ENCODE measurements around the gene CDC40. TPM values are rescaled to one million over a fixed set of nuclear protein-coding genes. Genes with fewer than 3 reads are reported as not detected.

The CDC40 gene
- total RNA-seq, 1 donor from 2014 or later: 22.9 TPM

DNA sequence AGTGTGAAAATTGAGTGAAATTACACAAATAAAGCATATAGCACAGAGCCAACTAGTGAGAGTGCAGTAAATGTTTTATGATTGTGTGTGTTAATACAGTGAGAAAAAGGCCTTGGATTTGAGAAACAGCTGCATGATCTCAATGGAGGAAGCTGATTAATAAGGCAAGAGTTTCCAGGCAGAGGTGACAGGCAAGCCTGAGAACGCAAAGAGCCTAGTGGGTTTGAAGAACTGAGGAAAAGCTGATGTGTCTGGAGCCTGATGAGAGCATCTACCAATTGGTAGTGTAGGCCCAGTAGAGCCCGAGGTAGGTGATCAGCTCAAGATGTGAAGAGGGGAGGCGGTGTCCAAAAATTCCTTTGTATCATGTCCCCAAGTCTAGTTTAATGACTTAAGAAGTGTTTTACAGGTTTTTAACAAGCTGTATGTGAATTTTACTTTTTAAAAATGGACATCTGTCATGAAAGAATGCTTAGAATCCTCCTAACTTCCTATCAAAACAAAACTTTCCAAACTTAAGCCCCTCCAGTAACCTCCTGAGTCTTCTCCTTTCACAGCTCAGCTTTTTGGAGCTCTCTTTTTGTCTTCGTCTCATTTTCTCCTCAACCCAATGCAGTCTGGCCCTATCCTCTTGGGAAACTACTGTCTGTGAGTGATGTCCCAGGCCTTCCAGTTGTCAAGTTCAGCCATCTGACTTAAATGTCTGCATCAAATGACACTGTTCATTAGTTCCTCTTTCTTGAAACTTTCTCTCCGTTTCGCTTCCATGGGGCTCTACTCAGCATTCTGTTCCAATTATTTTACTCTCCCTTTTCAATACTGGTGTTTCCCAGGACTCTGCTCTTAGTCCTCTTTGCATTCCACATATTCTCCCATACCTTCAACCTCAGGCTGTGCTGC lies 1.2 kb downstream of the CDC40 start:
- DNase-seq (ENCODE audit: low spot score): no peak
- no peak overlapping the region for H3K27ac Mint-ChIP-seq
- H3K9me3 Mint-ChIP-seq: no peaks in the 10 kb centered on the region
- H3K27me3 Mint-ChIP-seq (ENCODE audit: insufficient read depth): peaks cover 6% of the 10 kb centered on the region
- peaks cover 4% of the 10 kb centered on the region for H3K36me3 Mint-ChIP-seq (ENCODE audit: low read depth)
- peaks cover 21% of the 10 kb centered on the region for H3K4me1 Mint-ChIP-seq (ENCODE audit: low read depth)
- H3K4me3 Mint-ChIP-seq: no peak overlapping the region
- intact Hi-C loops (cut with micrococcal nuclease): loop anchor here (2.0 to 10.0 kb wide), 6 partner anchors 53 to 1917 kb away; partner anchors contain the start of genes AFG1L, CD164, MICAL1 and SNX3

GRCh38 chr6:110183292-110183885 lies 3.2 kb downstream of the CDC40 start:
- intact Hi-C loops (cut with micrococcal nuclease): loop anchor here (5.0 to 10.0 kb wide), 5 partner anchors 476 to 1919 kb away; partner anchors contain the start of genes AFG1L, CD164, MICAL1 and SNX3
- no peak for DNase-seq (ENCODE audit: low spot score)
- Mint-ChIP-seq H3K27ac (no peak overlapping the region), H3K4me3 (no peak overlapping the region), H3K27me3 (ENCODE audit: insufficient read depth) (no peaks in the 10 kb centered on the region), H3K9me3 (no peaks in the 10 kb centered on the region), H3K36me3 (ENCODE audit: low read depth) (peaks cover 6% of the 10 kb centered on the region), H3K4me1 (ENCODE audit: low read depth) (peaks cover 20% of the 10 kb centered on the region)

DNA sequence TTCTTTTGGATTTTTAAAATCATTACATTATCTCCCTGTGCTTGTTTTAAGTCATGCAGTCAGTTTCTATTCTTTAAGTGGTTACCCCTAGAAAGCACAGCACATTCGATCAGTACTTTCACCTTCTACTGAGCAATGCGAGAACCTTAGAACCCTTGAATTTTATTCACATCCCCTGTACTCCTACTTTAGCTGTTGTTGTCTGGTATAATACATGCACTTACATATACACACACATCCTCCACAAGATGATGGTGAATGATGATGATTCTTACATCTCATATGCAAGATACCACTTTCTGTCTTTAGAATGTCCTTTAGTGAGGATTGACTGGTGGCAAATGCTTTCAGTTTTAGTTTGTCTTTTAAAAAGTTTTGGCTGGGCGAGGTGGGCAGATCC lies 5.7 kb downstream of the CDC40 start:
- Mint-ChIP-seq H3K27me3 (ENCODE audit: insufficient read depth) (no peaks in the 10 kb centered on the region), H3K36me3 (ENCODE audit: low read depth) (peaks cover 6% of the 10 kb centered on the region), H3K27ac (no peak overlapping the region), H3K4me1 (ENCODE audit: low read depth) (peaks cover 13% of the 10 kb centered on the region), H3K4me3 (peak overlapping the region; percentile 35), H3K9me3 (no peaks in the 10 kb centered on the region)
- no peak for DNase-seq (ENCODE audit: low spot score)
- intact Hi-C loops (cut with micrococcal nuclease): loop anchor here (10.0 kb wide), 3 partner anchors 731 to 1921 kb away; partner anchors contain the start of genes AFG1L, MICAL1 and SNX3

GRCh38 chr6:110188791-110189190 lies 8.6 kb downstream of the CDC40 start:
- H3K27me3 Mint-ChIP-seq (ENCODE audit: insufficient read depth): no peaks in the 10 kb centered on the region
- intact Hi-C loops (cut with micrococcal nuclease): loop anchor here (10.0 kb wide), 3 partner anchors 734 to 1924 kb away; partner anchors contain the start of genes AFG1L, MICAL1 and SNX3
- H3K9me3 Mint-ChIP-seq: no peaks in the 10 kb centered on the region
- peaks cover 13% of the 10 kb centered on the region for H3K4me1 Mint-ChIP-seq (ENCODE audit: low read depth)
- H3K36me3 Mint-ChIP-seq (ENCODE audit: low read depth): peaks cover 9% of the 10 kb centered on the region
- no peak overlapping the region for H3K27ac Mint-ChIP-seq
- no peak for DNase-seq (ENCODE audit: low spot score)
- no peak overlapping the region for H3K4me3 Mint-ChIP-seq

GRCh38 chr6:110190726-110191125 lies 10.5 kb downstream of the CDC40 start:
- DNase-seq (ENCODE audit: low spot score): no peak
- H3K36me3 Mint-ChIP-seq (ENCODE audit: low read depth): peaks cover 16% of the 10 kb centered on the region
- no peaks in the 10 kb centered on the region for H3K9me3 Mint-ChIP-seq
- H3K27ac Mint-ChIP-seq: no peak overlapping the region
- intact Hi-C loops (cut with micrococcal nuclease): no loop called here
- H3K27me3 Mint-ChIP-seq (ENCODE audit: insufficient read depth): no peaks in the 10 kb centered on the region
- H3K4me1 Mint-ChIP-seq (ENCODE audit: low read depth): peaks cover 8% of the 10 kb centered on the region
- no peak overlapping the region for H3K4me3 Mint-ChIP-seq

GRCh38 chr6:110191477-110191876 lies 11.2 kb downstream of the CDC40 start:
- intact Hi-C loops (cut with micrococcal nuclease): no loop called here
- H3K27me3 Mint-ChIP-seq (ENCODE audit: insufficient read depth): no peaks in the 10 kb centered on the region
- no peak for DNase-seq (ENCODE audit: low spot score)
- H3K9me3 Mint-ChIP-seq: no peaks in the 10 kb centered on the region
- peaks cover 12% of the 10 kb centered on the region for H3K36me3 Mint-ChIP-seq (ENCODE audit: low read depth)
- peaks cover under 1% of the 10 kb centered on the region for H3K4me1 Mint-ChIP-seq (ENCODE audit: low read depth)
- no peak overlapping the region for H3K4me3 Mint-ChIP-seq
- H3K27ac Mint-ChIP-seq: no peak overlapping the region

DNA sequence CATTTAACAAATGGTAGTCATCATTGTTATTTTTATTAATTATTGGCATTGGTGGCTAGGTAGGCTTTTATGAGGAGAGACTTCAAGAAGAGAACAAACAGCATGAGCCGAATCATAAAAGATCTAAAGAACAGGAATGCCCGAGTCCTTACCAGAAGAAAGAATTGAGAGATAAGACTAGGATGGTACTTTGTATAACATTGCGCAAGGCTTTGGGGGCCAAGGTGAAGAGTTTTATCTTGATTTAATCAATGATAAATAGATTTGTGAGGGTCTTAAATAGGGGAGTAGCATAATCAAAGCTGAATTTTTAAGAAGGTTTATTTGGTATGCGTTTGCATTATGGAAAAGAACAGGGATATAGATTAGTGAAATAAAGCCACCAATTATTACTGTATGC lies 15.4 kb downstream of the CDC40 start:
- intact Hi-C loops (cut with micrococcal nuclease): no loop called here

GRCh38 chr6:110196874-110197273 lies 16.6 kb downstream of the CDC40 start:
- no peak overlapping the region for H3K27ac Mint-ChIP-seq
- DNase-seq (ENCODE audit: low spot score): no peak
- intact Hi-C loops (cut with micrococcal nuclease): no loop called here
- peaks cover 13% of the 10 kb centered on the region for H3K36me3 Mint-ChIP-seq (ENCODE audit: low read depth)
- no peaks in the 10 kb centered on the region for H3K9me3 Mint-ChIP-seq
- H3K4me3 Mint-ChIP-seq: no peak overlapping the region
- H3K4me1 Mint-ChIP-seq (ENCODE audit: low read depth): no peaks in the 10 kb centered on the region
- H3K27me3 Mint-ChIP-seq (ENCODE audit: insufficient read depth): no peaks in the 10 kb centered on the region

More for the DNA sequence above, 15.4 kb downstream of the CDC40 start:
- Mint-ChIP-seq H3K27ac (no peak overlapping the region), H3K4me1 (ENCODE audit: low read depth) (no peaks in the 10 kb centered on the region), H3K9me3 (no peaks in the 10 kb centered on the region), H3K27me3 (ENCODE audit: insufficient read depth) (no peaks in the 10 kb centered on the region), H3K4me3 (no peak overlapping the region), H3K36me3 (ENCODE audit: low read depth) (peaks cover 13% of the 10 kb centered on the region)
- DNase-seq (ENCODE audit: low spot score): no peak

GRCh38 chr6:110198561-110198960 lies 18.3 kb downstream of the CDC40 start:
- Mint-ChIP-seq H3K27me3 (ENCODE audit: insufficient read depth) (no peaks in the 10 kb centered on the region), H3K9me3 (no peaks in the 10 kb centered on the region), H3K36me3 (ENCODE audit: low read depth) (peaks cover 12% of the 10 kb centered on the region), H3K27ac (no peak overlapping the region), H3K4me1 (ENCODE audit: low read depth) (no peaks in the 10 kb centered on the region), H3K4me3 (no peak overlapping the region)
- intact Hi-C loops (cut with micrococcal nuclease): no loop called here
- DNase-seq (ENCODE audit: low spot score): no peak

DNA sequence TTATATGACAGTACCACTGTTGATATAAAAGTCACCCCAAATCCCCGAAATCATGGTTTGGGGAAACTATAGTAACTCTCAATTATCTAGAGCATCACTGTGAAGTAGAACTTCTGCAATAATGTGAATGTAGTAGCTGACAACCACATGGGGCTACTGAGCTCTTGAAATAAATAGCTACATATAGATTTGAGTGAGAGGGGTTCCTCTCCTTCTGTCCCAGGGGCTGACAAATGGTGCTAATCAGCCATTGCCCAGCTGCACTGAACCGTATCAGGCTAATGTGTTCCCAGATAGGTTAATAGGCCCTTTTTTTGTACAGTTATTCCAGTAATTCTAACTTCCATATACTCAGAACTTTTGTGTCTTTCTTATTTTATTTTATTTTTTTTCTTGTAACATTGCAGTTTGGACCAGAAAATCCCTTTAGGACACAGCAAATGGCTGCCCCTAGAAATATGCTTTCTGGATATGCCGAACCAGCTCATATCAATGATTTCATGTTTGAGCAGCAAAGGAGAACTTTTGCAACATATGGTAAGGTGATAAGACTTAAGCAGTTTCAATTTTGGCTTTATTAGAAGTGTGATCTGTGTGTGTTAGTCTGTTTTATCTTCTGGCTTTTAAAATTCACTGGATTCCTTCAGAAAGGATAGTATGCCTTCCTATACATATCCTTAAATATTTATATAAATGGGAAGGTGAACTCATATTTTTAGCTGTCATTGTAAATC lies 21.1 kb downstream of the CDC40 start:
- Mint-ChIP-seq H3K27me3 (ENCODE audit: insufficient read depth) (no peaks in the 10 kb centered on the region), H3K36me3 (ENCODE audit: low read depth) (peaks cover 7% of the 10 kb centered on the region), H3K27ac (no peak overlapping the region), H3K9me3 (no peaks in the 10 kb centered on the region), H3K4me3 (no peak overlapping the region), H3K4me1 (ENCODE audit: low read depth) (no peaks in the 10 kb centered on the region)
- intact Hi-C loops (cut with micrococcal nuclease): no loop called here
- DNase-seq (ENCODE audit: low spot score): no peak

- no peak for DNase-seq (ENCODE audit: low spot score)
- no peak overlapping the region for H3K27ac Mint-ChIP-seq
- H3K4me3 Mint-ChIP-seq: no peak overlapping the region
- peaks cover 23% of the 10 kb centered on the region for H3K36me3 Mint-ChIP-seq (ENCODE audit: low read depth)
- no peaks in the 10 kb centered on the region for H3K9me3 Mint-ChIP-seq
- H3K4me1 Mint-ChIP-seq (ENCODE audit: low read depth): no peaks in the 10 kb centered on the region
- no peaks in the 10 kb centered on the region for H3K27me3 Mint-ChIP-seq (ENCODE audit: insufficient read depth)
- intact Hi-C loops (cut with micrococcal nuclease): no loop called here
Observed at GRCh38 chr6:110207652-110208051, 27.4 kb downstream of the CDC40 start.

DNA sequence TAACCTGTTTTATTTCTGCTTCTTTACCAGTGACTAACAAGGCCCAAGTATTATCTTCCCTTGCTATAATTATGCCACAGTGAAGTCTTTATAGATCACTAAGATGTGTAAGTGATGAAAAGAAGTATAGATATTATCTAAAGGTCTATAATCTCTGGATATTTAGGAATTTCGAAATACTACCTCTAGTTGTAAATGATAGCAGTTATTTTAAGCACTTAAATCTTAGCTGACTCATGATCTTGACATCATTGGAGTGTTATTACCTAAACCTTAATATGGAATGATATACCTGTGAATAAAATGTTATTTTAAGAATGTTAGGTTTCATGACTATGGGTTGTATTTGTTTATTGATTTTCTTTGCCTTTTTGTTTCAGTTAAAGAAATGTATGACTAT lies 31.5 kb downstream of the CDC40 start:
- H3K4me1 Mint-ChIP-seq (ENCODE audit: low read depth): no peaks in the 10 kb centered on the region
- intact Hi-C loops (cut with micrococcal nuclease): no loop called here
- no peaks in the 10 kb centered on the region for H3K9me3 Mint-ChIP-seq
- H3K27me3 Mint-ChIP-seq (ENCODE audit: insufficient read depth): no peaks in the 10 kb centered on the region
- no peak overlapping the region for H3K27ac Mint-ChIP-seq
- no peak overlapping the region for H3K4me3 Mint-ChIP-seq
- peaks cover 32% of the 10 kb centered on the region for H3K36me3 Mint-ChIP-seq (ENCODE audit: low read depth)
- no peak for DNase-seq (ENCODE audit: low spot score)

Measured in activated T-helper 1 cell treated with anti-CD3 and anti-CD28 coated beads, Interleukin-12 subunit alpha, Interleukin-12 subunit beta, Interleukin-2, Interleukin-4 antibody, amounts not matched to agents 30 ng/mL and 10 ng/mL and 1 ng/mL, durations not matched to agents 14 hours and 24 hours and 36 hours (primary cell).